ENCODE results near the gene PITPNM3. TPM values are rescaled to one million over a fixed set of nuclear protein-coding genes. Genes with fewer than 3 reads are reported as not detected.

PITPNM3 gene
- polyA plus RNA-seq, 3 donors, result 0.29 TPM; not detected in 2

GRCh38 chr17:6528557-6528956 is 27.8 kb downstream of the PITPNM3 start:
- no peak for DNase-seq
- Histone ChIP-seq H3K4me3 (replicated peaks in 1 of 3; ENCODE audit: low read depth in 2 of 3, low read length in 3 of 3) (no peak overlapping the region), H3K9ac (ENCODE audit: insufficient read depth, low read length, poor library complexity, severe bottlenecking) (no peak overlapping the region), H3K4me1 (ENCODE audit: control insufficient read depth in 1 of 2, insufficient read depth in 2 of 2, low read length in 2 of 2) (no peaks in the 10 kb centered on the region), H3K9me3 (replicated peaks in 1 of 2; ENCODE audit: control insufficient read depth in 1 of 2, insufficient read depth in 1 of 2, low read length in 2 of 2) (no peaks in the 10 kb centered on the region), H3K27ac (ENCODE audit: low read depth in 1 of 2, low read length in 2 of 2) (no peak overlapping the region), H4K20me1 (ENCODE audit: insufficient read depth, low read length) (no peaks in the 10 kb centered on the region), H2AFZ (ENCODE audit: insufficient read depth, low read depth, low read length, poor library complexity, severe bottlenecking) (no peak overlapping the region), H3K4me2 (replicated peaks; ENCODE audit: extremely low read depth, low read length, poor library complexity, severe bottlenecking) (no peak overlapping the region), H3K79me2 (ENCODE audit: insufficient read depth, low read length) (no peaks in the 10 kb centered on the region), H3K27me3 (ENCODE audit: control insufficient read depth in 2 of 2, insufficient read depth in 2 of 2, low read length in 2 of 2) (no peaks in the 10 kb centered on the region), H3K36me3 (replicated peaks in 1 of 2; ENCODE audit: control insufficient read depth in 1 of 2, insufficient read depth in 2 of 2, low read length in 2 of 2) (no peaks in the 10 kb centered on the region)
- Mint-ChIP-seq H3K36me3 (no peaks in the 10 kb centered on the region), H3K27ac (no peak overlapping the region), H3K9me3 (peaks cover 0 to 2% (median 0%) of the 10 kb centered on the region in 7 donors), H3K4me1 (no peaks in the 10 kb centered on the region), H3K27me3 (ENCODE audit: low read depth in 3 of 3) (peaks cover 3 to 5% (median 4%) of the 10 kb centered on the region in 3 donors), H3K4me3 (no peak overlapping the region)
- intact Hi-C loops (cut with micrococcal nuclease), result no loop called here
- TF ChIP-seq CTCF (IDR thresholded peaks at IDR 0.05), result no peak
- 96% methylated on average over 3 of the region's 3 CpGs for WGBS (ENCODE audit: insufficient coverage)

- peaks cover 1 to 5% (median 4%) of the 10 kb centered on the region in 3 donors for H3K27me3 Mint-ChIP-seq (ENCODE audit: low read depth in 3 of 3)
- intact Hi-C loops (cut with micrococcal nuclease), result no loop called here
- H3K36me3 ChIP-seq (replicated peaks in 1 of 2; ENCODE audit: control insufficient read depth in 1 of 2, insufficient read depth in 2 of 2, low read length in 2 of 2), result no peaks in the 10 kb centered on the region
- H3K27ac Mint-ChIP-seq, result no peak overlapping the region
- H3K9ac ChIP-seq (ENCODE audit: insufficient read depth, low read length, poor library complexity, severe bottlenecking), result no peak overlapping the region
- no peak for DNase-seq
- 94% methylated on average over 2 of the region's 6 CpGs for WGBS (ENCODE audit: insufficient coverage)
- no peak for TF ChIP-seq CTCF (IDR thresholded peaks at IDR 0.05)
- no peaks in the 10 kb centered on the region for H3K4me1 Mint-ChIP-seq
- H3K4me3 ChIP-seq (replicated peaks in 1 of 3; ENCODE audit: low read depth in 2 of 3, low read length in 3 of 3), result no peak overlapping the region
- H3K9me3 Mint-ChIP-seq, result peaks cover 0 to 3% (median 0%) of the 10 kb centered on the region in 7 donors
- H3K79me2 ChIP-seq (ENCODE audit: insufficient read depth, low read length), result no peaks in the 10 kb centered on the region
- H3K4me2 ChIP-seq (replicated peaks; ENCODE audit: extremely low read depth, low read length, poor library complexity, severe bottlenecking), result no peak overlapping the region
- H3K27ac ChIP-seq (ENCODE audit: low read depth in 1 of 2, low read length in 2 of 2), result no peak overlapping the region
- H4K20me1 ChIP-seq (ENCODE audit: insufficient read depth, low read length), result no peaks in the 10 kb centered on the region
- no peaks in the 10 kb centered on the region for H3K36me3 Mint-ChIP-seq
- no peak overlapping the region for H2AFZ ChIP-seq (ENCODE audit: insufficient read depth, low read depth, low read length, poor library complexity, severe bottlenecking)
- H3K9me3 ChIP-seq (replicated peaks in 1 of 2; ENCODE audit: control insufficient read depth in 1 of 2, insufficient read depth in 1 of 2, low read length in 2 of 2), result no peaks in the 10 kb centered on the region
- H3K4me1 ChIP-seq (ENCODE audit: control insufficient read depth in 1 of 2, insufficient read depth in 2 of 2, low read length in 2 of 2), result no peaks in the 10 kb centered on the region
- no peaks in the 10 kb centered on the region for H3K27me3 ChIP-seq (ENCODE audit: control insufficient read depth in 2 of 2, insufficient read depth in 2 of 2, low read length in 2 of 2)
- H3K4me3 Mint-ChIP-seq, result no peak overlapping the region
Observed at GRCh38 chr17:6526362-6527152, 29.8 kb downstream of the PITPNM3 start.
